Fibroblast of lung (primary cell): Measurements from ENCODE around the gene CERS1. TPM values are rescaled to one million over a fixed set of nuclear protein-coding genes. Genes with fewer than 3 reads are reported as not detected.

Experiments used
- DNase-seq, 2 donors: peaks; one replicate each; pipeline versions ENCODE4 v3.0.0 to v3.0.0-alpha.2; 2010; ENCODE audit warnings: low read depth in 2 of 2
- H2AFZ ChIP-seq: 2 replicates; pipeline ENCODE4 v1.5.1; 2012; ENCODE audit warnings: low read length, control low read depth, inconsistent platforms
- H3K27ac ChIP-seq: 2 replicates; pipeline ENCODE4 v1.5.1; 2011; ENCODE audit warnings: low read length, control low read depth; ENCODE audit not compliant: insufficient read depth
- H3K27me3 ChIP-seq: 2 replicates; pipeline ENCODE4 v1.5.1; 2011; ENCODE audit warnings: mild to moderate bottlenecking, low read length; ENCODE audit not compliant: control insufficient read depth, insufficient read depth
- H3K36me3 ChIP-seq: 2 replicates; pipeline ENCODE4 v1.5.1; 2011; ENCODE audit warnings: low read length; ENCODE audit not compliant: control insufficient read depth, insufficient read depth
- H3K4me1 ChIP-seq: 2 replicates; pipeline ENCODE4 v1.5.1; 2011; ENCODE audit warnings: low read length; ENCODE audit not compliant: control insufficient read depth, insufficient read depth; ENCODE audit errors: extremely low read depth
- H3K4me2 ChIP-seq: 2 replicates; pipeline ENCODE4 v1.5.1; 2011; ENCODE audit warnings: low read length, control low read depth; ENCODE audit not compliant: insufficient read depth; ENCODE audit errors: extremely low read depth
- H3K4me3 ChIP-seq, 4 experiments: fragments of 200-600 bp in 1 of 4; sonication (generic) in 1 of 4; replicated peaks in 1 of 4; 2 replicates each; pipeline ENCODE4 v1.5.1; 2011 to 2016; ENCODE audit warnings: low read length in 4 of 4, low read depth in 3 of 4, mild to moderate bottlenecking in 3 of 4, control low read depth in 2 of 4, inconsistent platforms in 1 of 4, mixed read lengths in 1 of 4; ENCODE audit not compliant: insufficient read depth in 1 of 4; ENCODE audit errors: control extremely low read depth in 1 of 4
- H3K79me2 ChIP-seq: 2 replicates; pipeline ENCODE4 v1.5.1; 2012; ENCODE audit warnings: mild to moderate bottlenecking, low read length, inconsistent platforms; ENCODE audit not compliant: control insufficient read depth, insufficient read depth
- H3K9ac ChIP-seq: 2 replicates; pipeline ENCODE4 v1.5.1; 2011; ENCODE audit warnings: mild to moderate bottlenecking, low read length, control low read depth; ENCODE audit not compliant: insufficient read depth
- H3K9me3 ChIP-seq: 2 replicates; pipeline ENCODE4 v1.5.1; 2012; ENCODE audit warnings: low read depth, low read length; ENCODE audit not compliant: control insufficient read depth, insufficient read depth
- H4K20me1 ChIP-seq: 2 replicates; pipeline ENCODE4 v1.5.1; 2011; ENCODE audit warnings: low read length; ENCODE audit not compliant: control insufficient read depth, insufficient read depth; ENCODE audit errors: extremely low read depth
- CTCF ChIP-seq, 2 donors: IDR thresholded peaks in 1 of 2; conservative IDR thresholded peaks in 1 of 2; 1 replicate in 1 of 2; 2 replicates in 1 of 2; pipeline ENCODE4 v1.5.1; 2011 to 2012; ENCODE audit warnings: low read length in 2 of 2, control low read depth in 1 of 2, inconsistent platforms in 1 of 2, low read depth in 1 of 2, mild to moderate bottlenecking in 1 of 2
- EZH2 ChIP-seq: IDR thresholded peaks from 2 replicates; pipeline ENCODE4 v1.5.1; 2012; ENCODE audit warnings: low read length, control low read depth, mild to moderate bottlenecking; ENCODE audit errors: missing control alignments
- polyA plus RNA-seq, 2 donors: library from polyadenylated mRNA; depleted of rRNA in 1 of 2; stranded (reverse) in 1 of 2; unstranded in 1 of 2; fragments of >200 nt; gene quantifications; 2 replicates each; pipeline ENCODE4 v1.2.1, GENCODE V29; 2011 to 2012; ENCODE audit warnings: missing spikeins in 1 of 2
- total RNA-seq: library from RNA; depleted of rRNA; stranded (reverse); fragments of >200 nt; gene quantifications from 2 replicates; pipeline ENCODE4 v1.2.1, GENCODE V29; 2014

Gene CERS1
- total and polyA plus RNA-seq, 2 donors (not counting 1 experiment from before 2014, with no cell fraction given), result 0.23 to 1.7 TPM

GRCh38 chr19:18843960-18844359 lies 52.0 kb downstream of the CERS1 start:
- no peak overlapping the region for H3K4me2 ChIP-seq
- peak in 1 of 2 donors; percentile 58 for DNase-seq
- no peaks in the 10 kb centered on the region for H3K9me3 ChIP-seq
- no peak overlapping the region for H3K9ac ChIP-seq
- peaks cover 7% of the 10 kb centered on the region for H3K36me3 ChIP-seq
- TF ChIP-seq CTCF (conservative IDR thresholded peaks at IDR 0.05 in 1 of 2, IDR thresholded peaks at IDR 0.05 in 1 of 2; ENCODE audit: low read depth in 1 of 2, low read length in 2 of 2) (no peak), EZH2 (no peak)
- peaks cover 8% of the 10 kb centered on the region for H4K20me1 ChIP-seq
- no peak overlapping the region for H2AFZ ChIP-seq
- H3K4me1 ChIP-seq, result peaks cover 25% of the 10 kb centered on the region
- H3K79me2 ChIP-seq, result peaks cover 82% of the 10 kb centered on the region
- H3K4me3 ChIP-seq, result no peak overlapping the region
- no peak overlapping the region for H3K27ac ChIP-seq
- no peaks in the 10 kb centered on the region for H3K27me3 ChIP-seq

GRCh38 chr19:18842166-18842565 lies 53.8 kb downstream of the CERS1 start:
- Histone ChIP-seq H4K20me1 (peaks cover 15% of the 10 kb centered on the region), H3K4me3 (no peak overlapping the region), H3K79me2 (peaks cover 94% of the 10 kb centered on the region), H2AFZ (no peak overlapping the region), H3K27me3 (no peaks in the 10 kb centered on the region), H3K9me3 (no peaks in the 10 kb centered on the region), H3K36me3 (peaks cover 9% of the 10 kb centered on the region), H3K4me2 (no peak overlapping the region), H3K27ac (no peak overlapping the region), H3K4me1 (peaks cover 16% of the 10 kb centered on the region), H3K9ac (no peak overlapping the region)
- TF ChIP-seq EZH2 (no peak), CTCF (conservative IDR thresholded peaks at IDR 0.05 in 1 of 2, IDR thresholded peaks at IDR 0.05 in 1 of 2; ENCODE audit: low read depth in 1 of 2, low read length in 2 of 2) (no peak)
- no peak for DNase-seq

GRCh38 chr19:18841400-18841799 lies 54.6 kb downstream of the CERS1 start:
- H2AFZ ChIP-seq, result no peak overlapping the region
- no peaks in the 10 kb centered on the region for H3K27me3 ChIP-seq
- H3K4me3 ChIP-seq, result no peak overlapping the region
- TF ChIP-seq EZH2 (no peak), CTCF (conservative IDR thresholded peaks at IDR 0.05 in 1 of 2, IDR thresholded peaks at IDR 0.05 in 1 of 2; ENCODE audit: low read depth in 1 of 2, low read length in 2 of 2) (no peak)
- H3K9ac ChIP-seq, result no peak overlapping the region
- peaks cover 15% of the 10 kb centered on the region for H4K20me1 ChIP-seq
- peaks cover 12% of the 10 kb centered on the region for H3K4me1 ChIP-seq
- no peaks in the 10 kb centered on the region for H3K9me3 ChIP-seq
- peaks cover 9% of the 10 kb centered on the region for H3K36me3 ChIP-seq
- no peak overlapping the region for H3K27ac ChIP-seq
- DNase-seq, result no peak
- H3K79me2 ChIP-seq, result peaks cover 95% of the 10 kb centered on the region
- no peak overlapping the region for H3K4me2 ChIP-seq
